Suppressor macrophage treated with lipopolysaccharide for 1 hour (primary cell): ENCODE data around the gene PTPRG.

Experiments
- DNase-seq, 3 donors: peaks; one replicate each; pipeline ENCODE4 v3.0.0-alpha.2; 2020 to 2022

Gene PTPRG

GRCh38 chr3:62208385-62208784, 647.0 kb downstream of the PTPRG start:
- DNase-seq = no peak

GRCh38 chr3:62209101-62209500, 647.7 kb downstream of the PTPRG start:
- DNase-seq = no peak

- DNase-seq = peak in 1 of 3 donors; percentile 13
Observed at GRCh38 chr3:62210011-62210410, 648.6 kb downstream of the PTPRG start.

GRCh38 chr3:62211675-62212429, 650.5 kb downstream of the PTPRG start:
- no peak for DNase-seq

- no peak for DNase-seq
Observed at GRCh38 chr3:62214850-62215249, 653.5 kb downstream of the PTPRG start.

- no peak for DNase-seq
Observed at GRCh38 chr3:62220616-62221015, 659.2 kb downstream of the PTPRG start.

GRCh38 chr3:62225051-62225450, 663.7 kb downstream of the PTPRG start:
- DNase-seq = no peak

GRCh38 chr3:62226601-62227339, 665.4 kb downstream of the PTPRG start:
- no peak for DNase-seq

- no peak for DNase-seq
Observed at GRCh38 chr3:62228467-62228866, 667.1 kb downstream of the PTPRG start.

GRCh38 chr3:62229211-62229610, 667.8 kb downstream of the PTPRG start:
- no peak for DNase-seq

- peak in 1 of 3 donors; percentile 5 for DNase-seq
Observed at GRCh38 chr3:62229908-62230307, 668.5 kb downstream of the PTPRG start.

GRCh38 chr3:62233065-62233464, 671.7 kb downstream of the PTPRG start:
- no peak for DNase-seq

- no peak for DNase-seq
Observed at GRCh38 chr3:62236016-62236415, 674.6 kb downstream of the PTPRG start.

- DNase-seq = no peak
Observed at GRCh38 chr3:62237286-62237948, 676.0 kb downstream of the PTPRG start.

GRCh38 chr3:62238003-62238402, 676.6 kb downstream of the PTPRG start:
- peak in 1 of 3 donors; percentile 7 for DNase-seq

GRCh38 chr3:62238431-62238830, 677.1 kb downstream of the PTPRG start:
- no peak for DNase-seq

GRCh38 chr3:62241279-62241678, 679.9 kb downstream of the PTPRG start:
- no peak for DNase-seq

GRCh38 chr3:62242831-62243509, 681.6 kb downstream of the PTPRG start:
- no peak for DNase-seq

GRCh38 chr3:62246094-62246493, 684.7 kb downstream of the PTPRG start:
- DNase-seq = no peak

- no peak for DNase-seq
Observed at GRCh38 chr3:62246985-62247384, 685.6 kb downstream of the PTPRG start.

GRCh38 chr3:62248734-62249483, 687.5 kb downstream of the PTPRG start:
- DNase-seq = no peak

GRCh38 chr3:62249484-62249776, 688.1 kb downstream of the PTPRG start:
- no peak for DNase-seq
